ENCODE results near the gene TOGARAM2.

TOGARAM2 gene

DNA sequence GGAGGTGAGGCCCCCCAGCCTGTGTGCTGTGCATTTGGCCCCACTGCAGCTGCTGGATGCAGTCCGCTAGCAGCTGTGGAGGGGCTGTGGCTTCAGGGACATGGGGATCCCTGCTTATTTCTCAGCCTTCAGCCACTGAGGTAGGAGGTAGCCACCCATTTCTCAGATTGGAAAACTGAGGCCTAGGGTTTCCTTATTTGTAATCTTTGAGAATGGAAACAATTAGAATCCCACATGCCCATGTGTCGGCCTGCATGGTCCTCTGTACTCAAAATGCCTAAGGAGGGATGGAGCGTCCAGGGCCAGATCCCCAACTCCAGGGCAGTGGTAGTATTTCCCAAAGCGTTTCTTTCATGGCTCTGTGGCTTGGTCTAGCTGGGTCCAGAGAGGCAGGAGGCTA is 42.1 kb downstream of the TOGARAM2 start:
- no peak for DNase-seq

DNA sequence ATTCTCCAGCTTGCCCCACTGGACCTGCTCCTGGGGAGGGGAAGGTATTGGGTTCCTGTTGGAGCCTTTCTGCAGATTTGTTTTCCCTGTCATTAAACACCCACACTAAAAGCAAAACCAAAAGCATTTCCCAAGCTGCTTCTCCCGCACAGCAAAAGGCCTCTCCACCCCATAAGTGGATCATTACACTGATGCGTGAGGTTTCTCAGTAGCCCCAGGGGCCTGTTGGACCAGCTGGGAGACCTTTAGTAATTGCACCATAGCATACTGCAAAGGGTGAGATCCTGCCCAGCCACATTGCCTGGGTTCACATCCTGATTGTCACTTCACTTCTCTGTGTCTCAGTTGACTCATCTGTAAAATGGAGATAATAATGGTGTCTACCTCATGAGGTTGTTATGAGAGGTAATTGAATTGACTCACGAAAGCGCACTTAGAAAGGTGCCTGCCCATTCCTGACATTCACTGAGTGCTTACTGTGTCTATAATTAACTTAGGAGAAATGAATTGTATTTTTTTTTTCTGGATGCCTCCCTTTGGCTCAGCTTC is 43.9 kb downstream of the TOGARAM2 start:
- no peak for DNase-seq

DNA sequence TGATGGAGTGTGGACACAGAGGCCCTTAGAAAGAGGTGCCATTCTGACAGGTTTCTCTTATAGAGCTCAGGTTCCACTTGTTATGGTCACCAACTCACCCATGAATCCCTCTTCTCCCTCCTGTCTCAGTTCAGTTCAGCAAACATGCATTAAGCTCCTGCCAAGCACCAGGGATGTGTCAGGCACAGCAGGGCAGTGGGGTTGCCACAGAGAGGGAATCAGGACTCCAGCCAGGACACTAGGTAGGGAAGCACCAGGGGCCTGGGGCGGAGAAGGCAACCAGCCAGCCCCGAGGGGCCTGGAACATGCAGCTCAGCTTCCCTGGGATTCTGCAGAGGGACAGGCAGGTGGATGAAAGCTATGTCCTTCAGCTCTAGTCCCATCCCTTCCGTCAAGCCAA is 44.6 kb downstream of the TOGARAM2 start:
- no peak for DNase-seq

DNA sequence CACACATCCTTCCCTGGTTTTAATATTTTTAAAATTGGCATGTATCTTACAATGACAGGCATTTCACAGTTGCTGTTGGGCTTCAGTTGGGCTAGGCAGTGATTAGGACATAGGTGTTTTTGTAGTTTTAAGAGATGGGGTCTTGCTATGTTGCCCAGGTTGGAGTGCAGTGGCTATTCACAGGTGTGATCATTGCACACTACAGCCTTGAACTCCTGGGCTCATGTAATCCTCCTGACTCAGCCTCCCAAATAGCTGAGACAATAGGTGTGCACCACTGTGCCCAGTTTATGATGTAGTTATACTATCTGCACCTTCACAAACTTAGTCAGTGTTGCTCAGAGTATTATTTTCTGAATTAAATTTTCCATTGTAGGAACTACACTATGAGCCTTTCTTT is 49.9 kb downstream of the TOGARAM2 start:
- no peak for DNase-seq

DNA sequence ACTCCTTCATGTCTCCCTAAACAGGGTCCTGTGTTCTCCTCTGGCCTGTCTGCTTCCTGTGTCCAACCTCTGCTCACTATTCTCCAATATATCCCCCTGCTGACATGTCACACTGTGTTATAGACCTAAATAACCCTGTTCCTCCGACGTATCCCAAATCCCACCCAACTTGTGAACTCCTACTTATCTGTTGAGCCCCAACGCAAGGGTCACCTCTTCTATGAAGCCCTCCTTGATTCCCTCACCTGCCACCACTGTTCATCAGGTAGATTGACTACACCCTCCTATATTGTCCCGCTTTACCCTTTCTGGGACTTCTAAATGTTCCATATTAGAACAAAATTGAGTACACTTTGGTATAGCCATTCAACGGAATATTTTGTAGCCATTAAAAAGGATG is 51.1 kb downstream of the TOGARAM2 start:
- DNase-seq, result no peak

DNA sequence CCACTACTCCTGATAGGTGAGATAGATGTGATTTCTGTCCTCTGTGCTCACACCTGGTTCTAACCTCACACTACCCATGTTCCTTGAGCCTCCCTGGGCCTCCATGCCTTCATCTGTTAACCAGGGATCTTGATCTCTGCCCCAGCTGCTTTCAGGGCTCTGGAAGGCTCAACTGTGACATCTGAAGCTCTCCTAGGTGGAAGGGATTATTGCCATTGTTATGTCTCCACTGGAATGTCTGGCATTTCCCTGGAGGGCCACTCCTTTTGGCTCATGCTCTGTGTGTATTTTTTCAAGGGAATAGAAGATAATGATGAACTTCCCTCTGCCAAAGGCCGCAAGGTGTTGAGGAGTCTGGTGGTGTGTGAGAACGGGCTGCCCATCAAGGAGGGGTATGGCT is 52.1 kb downstream of the TOGARAM2 start:
- DNase-seq, result no peak

DNA sequence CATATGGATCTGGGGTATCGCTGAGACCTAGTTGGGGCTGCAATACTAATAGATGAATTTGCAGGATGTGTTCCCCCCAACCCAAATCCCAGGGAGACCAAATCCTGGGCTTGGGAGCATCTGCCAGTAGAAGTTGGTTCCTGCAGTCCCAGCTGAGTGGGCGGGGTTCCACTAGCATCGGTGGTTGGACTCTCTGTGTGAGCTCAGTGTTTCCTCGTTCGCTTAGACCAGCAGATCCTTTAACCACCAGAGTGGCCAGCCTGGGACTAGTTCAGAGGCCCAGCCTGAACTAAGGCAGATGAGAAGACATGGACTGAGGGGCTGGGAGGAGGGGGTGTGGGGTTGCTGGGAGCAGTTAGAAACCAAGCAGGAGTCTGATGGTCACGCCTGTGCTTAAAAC is 52.6 kb downstream of the TOGARAM2 start:
- DNase-seq, result no peak

DNA sequence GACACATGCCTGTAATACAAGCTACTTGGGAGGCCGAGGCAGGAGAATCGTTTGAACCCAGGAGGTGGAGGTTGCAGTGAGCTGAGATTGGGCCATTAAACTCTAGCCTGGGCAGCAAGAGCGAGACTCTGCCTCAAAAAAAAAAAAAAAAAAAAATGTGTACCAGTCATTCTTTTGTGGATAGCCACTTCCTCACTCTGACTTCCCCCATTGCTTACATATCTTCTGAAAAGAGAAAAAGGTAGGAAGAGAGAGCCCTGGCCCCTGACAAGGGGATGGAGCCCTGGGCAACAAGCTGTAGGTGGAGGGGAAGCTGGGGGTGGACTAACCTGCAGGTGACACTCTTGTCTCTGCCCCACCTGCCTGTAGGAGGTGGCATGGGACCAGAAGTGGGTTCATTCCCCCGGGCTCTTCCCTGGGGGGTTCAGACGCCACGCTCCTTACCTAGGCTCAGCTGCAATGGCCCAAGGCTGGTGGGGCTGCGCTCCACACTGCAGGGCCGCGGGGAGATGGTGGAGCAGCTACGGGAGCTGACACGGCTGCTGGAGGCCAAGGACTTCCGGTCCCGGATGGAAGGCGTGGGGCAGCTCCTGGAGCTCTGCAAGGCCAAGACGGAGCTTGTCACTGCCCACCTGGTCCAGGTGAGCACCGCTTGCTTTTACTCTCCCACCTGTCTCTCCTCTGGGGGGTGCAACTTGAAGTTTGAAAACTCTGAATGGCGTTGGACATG is 54.1 kb downstream of the TOGARAM2 start:
- DNase-seq, result no peak

DNA sequence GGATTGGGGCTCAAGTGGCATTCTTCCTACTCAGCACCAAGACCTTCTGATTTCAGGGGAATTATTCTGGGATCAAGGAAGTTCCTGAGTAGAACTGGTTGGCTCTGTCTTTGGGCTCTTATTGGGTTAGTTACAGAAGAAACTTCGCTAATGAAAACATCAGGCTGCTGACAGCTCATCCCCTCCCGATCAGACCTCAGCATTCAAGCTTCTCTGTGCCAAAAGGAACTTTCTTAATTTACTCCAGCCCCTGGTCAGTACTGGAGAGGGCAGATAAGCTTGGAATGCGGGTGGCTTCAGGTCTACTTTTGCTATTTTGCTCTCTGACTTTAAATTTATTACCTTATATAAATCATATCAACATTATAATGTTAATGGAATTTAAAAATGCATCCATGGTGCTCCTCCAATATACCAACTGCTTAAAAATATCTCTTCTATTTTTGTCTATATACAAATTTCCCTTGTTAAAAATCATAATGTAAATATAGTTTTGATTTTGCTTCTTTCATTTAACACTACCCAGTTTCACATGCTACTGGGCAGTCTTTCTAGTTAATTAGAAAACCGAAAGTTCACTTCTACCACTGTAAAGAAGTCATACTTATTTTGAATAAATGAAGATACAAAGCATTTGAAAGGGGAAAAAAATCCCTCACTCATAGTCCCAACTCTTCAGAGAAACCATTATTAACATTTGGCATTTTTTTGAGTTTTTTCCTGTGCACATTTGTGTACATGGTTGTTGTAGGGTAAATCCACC is 58.8 kb downstream of the TOGARAM2 start:
- DNase-seq, result no peak

DNA sequence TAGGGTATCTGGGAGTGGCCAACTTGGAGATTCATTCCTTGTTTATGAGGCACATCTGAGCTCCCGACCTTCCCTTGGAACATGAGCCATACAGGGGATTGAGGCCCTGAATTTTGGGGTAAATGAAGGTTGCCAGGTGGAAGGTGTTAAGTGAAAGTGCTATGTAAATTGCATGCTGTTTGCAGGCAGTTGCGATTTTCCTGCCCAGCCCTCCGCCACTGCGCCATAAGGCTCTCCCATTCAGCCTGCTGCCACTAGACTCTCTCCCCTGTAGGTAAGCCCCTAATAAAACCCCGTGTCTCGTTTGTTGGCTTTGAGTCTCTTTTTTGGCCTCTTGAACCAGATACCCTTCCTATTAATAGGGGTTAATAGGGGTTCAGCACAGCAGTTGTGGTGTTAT is 59.5 kb downstream of the TOGARAM2 start:
- no peak for DNase-seq

DNA sequence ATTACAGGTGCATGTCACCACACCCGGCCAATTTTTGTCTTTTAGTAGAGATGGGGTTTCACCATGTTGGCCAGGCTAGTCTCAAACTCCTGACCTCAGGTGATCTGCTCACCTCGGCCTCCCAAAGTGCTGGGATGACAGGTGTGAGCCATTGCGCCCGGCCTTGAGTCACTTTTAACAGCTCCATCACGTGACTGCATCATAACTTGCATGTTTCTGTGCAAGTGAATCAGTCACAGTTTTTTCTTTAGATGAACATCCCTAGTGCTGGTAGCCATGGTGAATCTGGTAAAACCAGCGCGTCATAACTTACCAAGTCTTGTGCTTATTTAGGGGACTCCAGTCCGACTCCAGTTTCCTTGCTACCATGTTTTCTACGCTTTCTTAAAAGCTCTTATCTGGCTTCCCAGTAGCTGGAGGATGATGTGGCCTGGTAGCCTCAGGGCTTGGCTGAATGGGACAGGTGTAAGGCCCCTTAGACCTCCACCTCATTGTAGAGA is 60.1 kb downstream of the TOGARAM2 start:
- no peak for DNase-seq

DNA sequence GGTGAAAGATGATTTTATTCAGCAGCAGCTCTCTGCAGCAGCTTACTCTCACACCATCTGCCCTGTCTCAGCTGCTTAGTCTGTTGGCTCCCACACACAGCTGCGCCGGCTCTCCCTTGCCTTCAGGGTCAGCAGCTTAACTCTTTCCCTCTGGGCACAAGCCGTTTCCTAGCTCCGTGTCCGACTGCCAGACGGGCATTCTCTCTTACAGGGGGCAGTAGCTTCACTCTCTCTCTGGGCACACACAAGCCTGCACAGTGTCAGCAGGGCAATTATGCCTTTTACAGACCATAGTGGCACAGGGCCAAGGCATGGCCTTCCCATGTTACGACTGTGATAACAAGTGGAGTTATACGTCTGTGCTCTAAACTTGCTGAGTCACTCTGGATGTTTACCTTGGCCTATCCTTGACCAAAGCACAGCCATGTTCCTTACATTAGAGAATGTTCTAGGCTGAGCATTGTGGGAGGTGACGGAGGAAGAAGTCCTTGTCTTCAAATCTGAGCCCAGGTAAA is 61.5 kb downstream of the TOGARAM2 start:
- DNase-seq, result no peak

DNA sequence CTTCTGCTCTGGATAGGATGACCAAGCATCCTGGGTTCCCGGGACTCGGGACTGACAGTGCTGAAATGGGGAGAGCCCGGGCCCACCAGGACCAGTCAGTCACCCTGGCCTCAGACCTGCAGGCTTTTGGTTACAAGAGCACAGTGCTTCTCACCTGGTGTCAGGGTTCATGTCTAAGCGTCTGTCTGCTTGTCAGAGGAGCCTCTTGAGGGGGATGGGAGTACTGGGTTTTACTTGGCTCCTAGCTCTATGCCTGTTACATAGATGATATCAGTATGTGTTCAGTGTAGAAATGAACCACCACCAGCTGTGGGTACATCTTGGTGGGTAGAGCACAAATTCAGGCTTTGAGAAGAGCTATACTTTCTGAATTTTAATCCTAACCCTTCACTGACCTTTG is 63.4 kb downstream of the TOGARAM2 start:
- DNase-seq, result no peak

DNA sequence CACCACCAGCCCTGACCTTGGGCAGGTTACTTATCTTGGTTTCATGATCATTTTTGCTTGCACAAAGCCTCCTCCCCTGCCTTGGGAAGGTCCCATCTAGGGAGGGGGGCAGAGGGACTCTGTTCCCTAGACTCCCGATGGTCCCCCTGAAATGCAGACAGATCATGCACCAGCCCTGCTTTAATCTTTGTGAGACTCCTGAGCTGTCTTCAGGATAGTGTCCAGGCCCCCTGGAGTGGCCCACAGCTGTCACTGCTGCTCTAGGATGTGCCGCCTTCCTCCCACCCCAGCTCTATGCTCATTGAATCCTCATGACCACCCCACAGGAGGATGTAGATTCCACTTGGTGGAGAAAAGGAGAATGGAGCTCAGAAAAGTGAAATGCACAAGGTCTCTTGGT is 65.2 kb downstream of the TOGARAM2 start:
- no peak for DNase-seq

DNA sequence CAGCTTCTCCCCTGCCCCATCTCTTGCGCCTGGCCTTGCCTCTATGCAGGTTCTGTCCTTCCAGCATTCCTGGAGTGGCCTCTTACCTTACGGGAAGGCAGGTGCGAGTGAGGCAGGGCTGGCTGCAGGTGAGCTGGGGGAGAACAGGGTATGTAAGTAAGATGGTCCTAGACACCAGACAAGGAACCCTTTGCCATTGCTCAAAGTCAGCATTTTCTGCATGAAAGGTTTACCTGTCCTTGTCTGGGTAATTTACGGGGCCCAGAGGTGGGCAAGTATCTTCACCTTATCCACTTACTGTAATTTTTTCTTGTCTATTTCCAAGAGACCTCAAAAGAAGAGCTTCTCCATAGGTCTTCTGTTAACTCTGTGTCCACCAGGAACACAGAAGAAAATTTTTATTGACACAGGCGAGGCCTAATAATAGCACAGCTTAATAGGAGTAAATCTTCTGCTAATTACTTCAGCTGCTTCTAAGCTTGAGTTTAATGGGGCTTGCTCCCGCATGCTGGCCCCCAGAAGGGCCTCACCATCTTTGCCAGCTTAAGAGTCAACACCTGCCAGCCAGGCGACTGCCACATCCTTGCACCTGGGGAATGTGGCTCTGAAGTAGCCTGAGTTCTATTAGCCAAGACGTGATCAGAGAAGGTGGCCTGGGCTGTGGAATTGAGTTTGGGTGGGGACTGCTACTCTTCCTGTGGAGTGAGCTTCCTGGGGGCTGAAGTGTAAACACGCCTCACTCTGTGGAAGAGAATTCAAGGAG is 66.2 kb downstream of the TOGARAM2 start:
- no peak for DNase-seq

DNA sequence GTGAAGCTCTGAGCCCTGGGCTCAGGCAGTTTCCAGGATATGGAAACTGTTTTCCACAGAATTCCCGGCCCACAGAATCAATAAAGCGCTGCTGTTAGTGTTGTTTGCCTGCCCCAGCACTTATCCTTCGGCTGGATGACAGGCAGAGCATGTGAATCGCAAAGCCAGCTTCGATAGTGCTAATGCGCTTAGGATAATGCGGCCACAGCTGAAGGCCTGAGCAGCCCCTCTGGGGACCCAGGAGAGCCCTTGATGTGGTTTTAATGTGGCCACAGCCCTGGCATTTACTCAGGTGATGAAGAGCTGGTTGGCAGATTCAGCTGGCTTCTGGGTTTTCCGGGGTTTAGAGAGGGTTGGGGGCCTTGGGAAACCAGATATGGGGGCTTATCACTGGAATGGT is 69.5 kb downstream of the TOGARAM2 start:
- no peak for DNase-seq

DNA sequence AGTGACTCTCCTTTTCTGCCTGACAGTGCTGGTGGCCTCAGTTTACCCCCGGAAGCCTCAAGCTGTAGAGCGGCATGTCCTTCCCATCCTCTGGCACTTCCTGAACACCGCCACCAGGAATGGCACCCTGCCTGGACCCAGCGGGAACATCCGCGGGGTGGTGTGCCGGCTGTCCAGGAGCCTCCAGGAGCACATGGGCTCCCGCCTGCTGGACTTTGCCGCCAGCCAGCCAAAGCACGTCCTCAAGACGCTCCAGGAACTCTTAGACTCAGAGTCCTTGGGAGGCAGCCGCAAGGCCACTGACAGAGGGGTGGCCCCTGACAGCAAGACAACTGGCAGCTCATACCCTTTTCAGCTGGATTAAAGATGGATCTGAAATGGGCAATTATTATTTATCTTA is 70.6 kb downstream of the TOGARAM2 start:
- DNase-seq, result no peak

DNA sequence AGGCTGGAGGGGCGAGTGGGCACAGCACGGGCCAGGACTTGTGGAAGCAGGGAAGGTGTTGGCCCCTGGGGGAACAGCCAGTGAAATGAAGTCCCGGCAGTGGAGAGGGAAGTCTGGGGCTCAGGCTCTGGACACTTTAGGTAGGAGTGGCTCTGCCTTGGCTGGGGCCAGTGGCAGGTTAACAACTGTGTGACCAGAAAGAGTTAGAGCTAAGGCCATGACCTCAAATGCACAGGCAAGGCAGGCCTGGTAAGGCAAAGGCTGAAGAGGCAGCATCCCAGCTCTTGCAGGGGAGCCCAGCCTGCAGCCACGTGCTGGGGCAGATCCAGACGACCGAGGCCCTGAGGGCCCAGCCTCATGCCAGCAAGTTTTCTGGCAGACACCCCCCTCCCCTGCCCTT is 71.7 kb downstream of the TOGARAM2 start:
- DNase-seq, result no peak

DNA sequence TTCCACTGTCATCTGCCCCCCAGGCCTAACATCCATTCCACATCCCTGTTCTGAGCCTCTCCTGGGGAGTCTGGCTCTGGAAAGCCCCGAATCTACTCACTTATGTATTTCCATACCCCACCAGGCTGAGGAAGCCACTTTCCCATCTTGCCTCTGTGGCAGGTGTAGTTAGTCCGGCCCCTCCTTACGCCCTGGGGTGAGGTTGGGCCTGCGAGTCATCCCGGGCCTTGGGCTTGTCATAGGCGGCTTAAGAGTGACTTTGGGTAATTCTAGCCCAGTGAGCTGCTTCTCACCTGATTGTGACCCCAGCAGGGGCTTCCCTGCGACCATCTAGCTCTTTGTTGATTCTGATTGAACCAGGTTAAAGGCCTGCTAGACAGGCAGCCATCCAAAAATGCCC is 72.1 kb downstream of the TOGARAM2 start:
- no peak for DNase-seq

DNA sequence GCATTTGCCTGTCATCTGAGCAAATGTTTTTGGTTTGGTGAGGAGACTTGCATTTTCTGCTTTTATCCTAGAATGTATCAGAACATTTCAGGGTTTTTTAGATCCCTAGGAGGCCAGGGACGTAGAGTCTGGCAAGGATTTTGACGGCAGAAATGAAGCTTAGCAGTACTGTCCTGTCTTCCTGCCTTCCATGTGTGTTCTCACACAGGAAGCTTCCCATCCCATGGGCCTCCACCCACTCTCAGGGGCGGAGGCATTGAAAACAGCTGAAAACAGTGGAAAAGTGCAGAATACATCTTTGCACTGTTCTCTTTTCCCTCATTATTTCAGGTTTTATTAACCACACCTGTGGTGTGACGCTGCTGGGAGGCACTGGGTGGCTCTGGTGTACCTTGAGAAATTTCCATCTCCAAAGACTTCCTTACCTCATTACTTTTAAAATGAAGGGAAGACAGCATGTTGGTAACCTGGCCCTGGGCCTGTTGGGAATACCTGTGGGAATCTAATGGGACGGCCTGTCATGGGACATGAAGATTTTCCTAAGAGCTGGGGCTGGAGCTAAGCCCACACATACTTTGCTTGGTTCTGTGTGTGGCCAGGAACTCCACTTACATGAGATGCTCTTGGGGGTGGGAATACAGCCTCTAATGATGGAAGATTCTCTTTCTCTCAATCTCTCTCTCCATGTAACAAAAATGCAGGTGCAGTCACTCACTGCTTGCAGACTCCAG is 72.7 kb downstream of the TOGARAM2 start:
- no peak for DNase-seq

DNA sequence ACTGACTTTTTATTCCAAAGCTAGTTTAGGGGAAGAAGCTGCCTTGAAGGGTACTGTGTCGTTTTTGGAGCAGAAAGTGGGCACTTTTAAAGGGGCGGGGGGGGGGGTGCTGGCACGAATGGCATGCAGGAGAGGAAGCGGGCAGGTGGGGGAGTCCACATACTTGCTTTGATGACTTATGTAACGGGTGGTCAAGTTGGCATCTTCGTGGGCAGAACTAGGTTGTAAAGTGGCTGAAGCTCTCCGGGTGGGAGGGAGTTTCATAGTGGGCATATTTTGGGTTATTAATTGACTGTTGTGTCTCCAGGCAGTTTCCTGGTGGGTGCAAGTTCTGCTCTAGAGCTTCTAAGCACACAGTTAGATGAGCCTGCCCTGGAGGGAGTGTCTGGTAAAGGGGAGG is 73.3 kb downstream of the TOGARAM2 start:
- DNase-seq, result no peak

DNA sequence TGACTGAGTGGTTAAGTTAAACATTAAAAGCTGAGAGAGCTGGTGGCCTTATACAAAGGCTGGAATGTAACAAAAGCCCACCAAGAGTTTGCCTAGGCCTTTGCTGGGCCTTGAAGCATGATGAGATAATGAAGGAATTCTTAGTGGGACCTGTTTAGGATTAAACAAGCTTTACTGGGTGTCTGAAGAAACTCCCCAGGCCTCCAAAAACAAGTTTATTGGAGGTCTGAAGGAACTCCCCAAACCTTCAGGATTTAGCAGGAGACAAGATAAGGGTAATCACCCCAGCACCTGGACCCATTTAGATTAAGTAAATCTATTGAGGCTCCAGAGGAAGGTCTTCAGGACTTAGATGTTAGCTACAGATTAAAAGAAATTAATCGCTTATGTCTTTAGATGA is 74.5 kb downstream of the TOGARAM2 start:
- DNase-seq, result no peak

DNA sequence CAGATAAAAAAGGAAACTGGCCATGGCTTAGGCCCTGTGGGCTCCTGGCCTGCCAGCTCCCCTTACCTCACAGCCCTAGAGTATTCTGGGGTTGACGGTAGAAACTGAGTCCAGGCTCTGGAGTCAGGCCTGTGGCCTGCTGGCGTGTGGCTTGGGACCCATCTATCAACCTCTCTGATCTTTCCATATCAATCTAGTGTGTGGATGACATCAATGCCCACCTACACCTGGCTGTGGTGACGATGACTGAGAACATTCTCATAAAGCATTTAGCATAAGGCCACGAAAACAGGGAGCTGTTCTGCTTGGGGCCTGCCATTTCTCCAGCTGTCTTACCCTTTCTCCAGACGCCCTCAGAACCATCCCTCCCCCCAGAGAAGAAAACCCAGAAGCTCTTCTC is 75.4 kb downstream of the TOGARAM2 start:
- no peak for DNase-seq

Measured in activated CD4-positive, alpha-beta T cell treated with anti-CD3 and anti-CD28 coated beads, Interleukin-2, amount 50 U/mL, for 1 hour (primary cell).